GM21360 (cell line): ENCODE measurements around the gene TKT.

Experiments used
- ATAC-seq: cut with Tn5 transposase; IDR thresholded peaks from one replicate; pipeline ENCODE4 v1.9.1; 2021; ENCODE audit warnings: mild to moderate bottlenecking, moderate library complexity; ENCODE audit not compliant: unreplicated experiment

TKT gene

DNA sequence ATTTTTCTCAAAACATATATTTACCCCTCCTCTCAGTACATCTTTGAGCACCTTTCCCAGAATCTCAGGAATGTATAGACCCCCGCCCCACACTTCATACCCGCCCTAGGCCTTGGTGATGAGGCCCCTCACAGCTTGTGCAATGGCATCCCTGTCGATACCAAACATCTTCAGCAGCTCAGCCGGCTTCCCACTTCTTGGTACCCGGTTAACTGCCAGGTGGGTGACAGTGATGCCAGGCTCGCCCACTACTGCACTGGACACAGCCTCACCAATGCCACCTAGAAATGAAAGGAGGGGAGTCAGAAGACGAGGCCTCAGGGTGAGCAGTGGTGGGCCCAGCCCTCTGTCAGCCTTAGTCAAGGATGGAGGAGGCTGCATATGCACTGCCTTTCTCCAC is 30.2 kb downstream of the TKT start:
- no peak for ATAC-seq

DNA sequence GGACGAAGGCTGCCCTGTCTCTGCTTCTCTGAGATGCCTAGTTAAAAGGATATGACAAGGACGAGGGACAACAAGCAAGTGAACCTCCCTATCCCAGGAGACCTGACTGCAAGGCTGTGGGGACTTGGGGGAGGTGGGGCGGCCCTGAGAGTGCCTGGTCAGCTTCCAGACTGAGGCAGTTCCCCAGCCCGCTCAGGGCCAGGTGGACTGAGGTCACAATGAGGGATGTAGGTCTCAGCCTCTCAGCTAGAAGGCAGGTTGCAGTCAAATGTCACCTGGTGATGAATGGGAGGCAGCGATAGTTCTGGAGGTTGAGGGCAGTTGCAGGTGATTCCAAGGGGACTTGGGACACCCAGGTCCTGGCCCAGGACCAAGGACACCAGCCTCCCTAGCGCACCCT is 30.6 kb downstream of the TKT start:
- no peak for ATAC-seq

- ATAC-seq, result no peak
Measured at GRCh38 chr3:53224536-53224935, 31.3 kb downstream of the TKT start.

DNA sequence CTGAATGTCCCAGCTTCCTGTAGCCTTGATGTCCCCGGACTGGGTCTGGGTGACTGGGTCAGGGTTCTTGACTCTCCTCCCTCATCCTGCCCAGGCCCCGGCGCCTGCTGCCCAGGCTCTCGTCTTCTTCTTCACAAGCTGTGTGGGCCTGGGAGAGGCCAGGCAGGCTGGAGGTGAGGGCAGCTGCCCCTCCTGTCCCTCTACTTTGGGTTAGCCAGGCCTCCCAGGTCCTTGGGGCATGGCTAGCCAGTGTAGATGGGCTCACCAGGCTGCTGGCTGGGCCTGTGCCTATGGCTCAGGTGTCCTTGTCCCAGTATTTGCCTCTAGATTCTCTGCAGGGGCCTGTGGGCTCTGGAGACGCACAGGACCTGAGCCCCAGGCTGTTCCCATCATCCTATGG is 31.8 kb downstream of the TKT start:
- no peak for ATAC-seq

DNA sequence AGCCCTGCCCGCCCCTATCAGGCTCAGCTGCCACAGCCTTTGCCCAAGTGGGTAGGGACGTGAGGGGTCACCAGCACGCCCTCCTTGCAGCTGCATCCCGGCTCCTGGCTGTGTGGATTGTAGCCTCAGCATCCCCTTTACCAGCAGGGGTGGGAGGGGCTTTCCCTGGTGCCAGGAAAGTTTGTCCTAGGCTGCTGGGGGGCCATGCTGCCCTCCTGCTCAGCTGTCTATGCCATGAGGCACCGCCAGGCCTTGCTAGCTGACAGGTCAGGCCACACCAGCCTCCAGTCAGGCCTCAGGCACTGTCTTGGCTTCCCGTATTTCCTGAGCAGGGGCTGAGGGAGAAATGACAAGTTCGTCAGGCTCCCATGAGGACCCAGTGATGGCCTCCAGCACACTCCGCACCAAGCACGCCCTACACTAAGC is 32.3 kb downstream of the TKT start:
- ATAC-seq, result no peak

GRCh38 chr3:53223025-53223424 is 32.8 kb downstream of the TKT start:
- ATAC-seq, result no peak

- no peak for ATAC-seq
Measured at GRCh38 chr3:53222183-53222901, 33.5 kb downstream of the TKT start.

GRCh38 chr3:53221827-53222182 is 34.0 kb downstream of the TKT start:
- no peak for ATAC-seq

DNA sequence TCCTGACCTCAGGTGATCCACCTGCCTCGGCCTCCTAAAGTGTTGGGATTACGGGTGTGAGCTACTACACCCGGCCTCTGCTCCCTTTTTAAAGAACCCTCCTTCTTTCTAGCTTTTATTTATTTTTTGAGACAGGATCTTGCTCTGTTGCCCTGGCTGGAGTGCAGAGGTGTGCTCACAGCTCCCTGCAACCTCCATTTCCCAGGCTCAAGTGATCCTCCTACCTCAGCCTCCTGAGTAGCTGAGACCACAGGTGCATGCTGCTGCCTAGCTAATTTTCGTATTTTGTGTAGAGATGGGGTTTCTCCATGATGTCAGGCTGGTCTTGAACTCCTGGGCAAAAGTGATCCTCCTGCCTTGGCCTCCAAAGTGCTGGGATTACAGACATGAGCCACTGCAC is 34.5 kb downstream of the TKT start:
- ATAC-seq, result no peak

- no peak for ATAC-seq
Measured at GRCh38 chr3:53219895-53220483, 35.8 kb downstream of the TKT start.

- ATAC-seq, result no peak
Measured at GRCh38 chr3:53218131-53218530, 37.7 kb downstream of the TKT start.

DNA sequence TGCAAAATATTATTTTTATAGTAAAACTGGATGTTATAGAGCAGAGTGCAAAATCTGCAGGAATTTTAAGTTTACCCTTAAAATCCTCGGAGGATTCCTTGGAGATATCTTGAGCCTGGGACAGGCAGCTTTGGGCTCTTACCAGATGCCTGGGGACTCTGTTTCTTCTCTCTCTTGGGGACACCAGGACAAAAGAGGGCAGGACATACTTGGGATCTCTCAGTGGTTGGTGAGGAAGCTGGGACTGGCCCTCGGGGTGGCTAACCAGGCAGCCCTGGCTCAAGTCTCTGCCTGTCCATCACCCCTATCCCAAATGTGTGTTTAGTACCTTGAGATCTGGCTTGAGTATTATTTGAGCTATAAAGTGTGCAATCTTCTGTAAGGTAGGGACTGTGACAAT is 38.6 kb downstream of the TKT start:
- no peak for ATAC-seq

DNA sequence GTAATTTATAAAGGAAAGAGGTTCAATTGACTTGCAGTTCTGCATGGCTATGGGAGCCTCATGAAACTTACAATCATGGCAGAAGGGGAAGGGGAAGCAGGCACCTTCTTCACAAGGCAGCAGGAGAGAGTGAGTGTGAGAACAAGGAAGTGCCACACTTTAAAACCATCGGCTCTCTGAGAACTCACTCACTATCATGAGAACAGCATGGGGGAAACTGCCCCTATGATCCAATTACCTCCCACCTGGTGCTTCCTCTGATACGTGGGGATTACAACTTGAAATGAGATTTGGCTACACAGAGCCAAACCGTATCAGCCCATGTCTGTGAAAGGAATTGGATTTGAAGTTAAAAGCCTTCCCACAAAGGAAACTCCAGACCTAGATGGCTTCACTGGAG is 39.1 kb downstream of the TKT start:
- no peak for ATAC-seq

DNA sequence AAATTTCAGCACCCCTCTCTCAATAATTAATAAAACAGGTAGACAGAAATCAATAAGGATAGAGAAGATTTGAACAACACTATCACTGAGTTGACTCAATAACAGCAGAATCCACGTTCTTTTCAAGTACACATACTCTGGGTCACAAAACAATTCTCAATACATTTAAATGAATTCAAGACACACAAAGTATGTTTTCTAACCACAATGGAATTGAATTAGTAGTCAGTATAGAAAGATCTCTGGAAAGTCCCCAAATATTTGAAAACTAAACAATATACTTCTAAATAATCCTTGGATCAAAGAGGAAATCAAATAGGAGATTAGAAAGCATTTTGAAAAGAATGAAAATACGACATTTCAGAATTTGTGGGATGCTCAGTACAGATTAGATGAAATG is 40.0 kb downstream of the TKT start:
- ATAC-seq, result no peak

- ATAC-seq, result no peak
Measured at GRCh38 chr3:53213276-53213675, 42.5 kb downstream of the TKT start.

- ATAC-seq, result no peak
Measured at GRCh38 chr3:53211706-53212702, 43.8 kb downstream of the TKT start.

DNA sequence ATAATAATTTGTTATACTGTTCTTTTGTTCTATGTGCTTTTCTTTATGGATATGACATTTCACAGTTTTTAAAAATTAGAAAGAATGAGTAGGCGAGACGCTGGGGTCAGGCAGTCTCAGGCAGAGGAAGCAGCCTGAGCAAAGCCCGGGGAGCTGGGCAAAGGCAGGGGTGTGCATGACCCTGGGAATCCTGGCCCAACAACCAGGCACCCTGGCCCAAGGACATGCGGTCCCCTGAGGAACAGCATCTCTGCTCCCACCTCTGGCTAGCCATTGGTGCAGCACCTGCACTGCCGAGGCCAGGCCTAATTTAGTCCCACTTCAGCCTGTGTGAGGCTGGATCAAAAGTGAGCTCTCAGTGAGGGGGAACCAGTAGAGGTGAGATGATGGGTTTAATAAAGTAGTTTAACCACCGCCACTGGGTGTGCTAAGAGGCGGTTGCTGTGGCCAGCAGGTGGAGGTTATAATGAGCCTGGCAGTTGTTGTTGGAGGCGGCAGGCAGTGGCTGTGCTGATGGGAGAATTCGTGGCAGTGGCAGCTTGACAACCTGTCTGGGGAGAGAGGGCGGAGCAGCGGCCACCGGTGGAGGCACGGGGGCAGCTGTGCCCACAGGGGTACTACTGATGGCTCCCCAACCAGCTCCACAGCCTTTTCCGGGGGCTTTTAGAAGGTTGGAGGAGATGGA is 53.3 kb downstream of the TKT start:
- no peak for ATAC-seq

DNA sequence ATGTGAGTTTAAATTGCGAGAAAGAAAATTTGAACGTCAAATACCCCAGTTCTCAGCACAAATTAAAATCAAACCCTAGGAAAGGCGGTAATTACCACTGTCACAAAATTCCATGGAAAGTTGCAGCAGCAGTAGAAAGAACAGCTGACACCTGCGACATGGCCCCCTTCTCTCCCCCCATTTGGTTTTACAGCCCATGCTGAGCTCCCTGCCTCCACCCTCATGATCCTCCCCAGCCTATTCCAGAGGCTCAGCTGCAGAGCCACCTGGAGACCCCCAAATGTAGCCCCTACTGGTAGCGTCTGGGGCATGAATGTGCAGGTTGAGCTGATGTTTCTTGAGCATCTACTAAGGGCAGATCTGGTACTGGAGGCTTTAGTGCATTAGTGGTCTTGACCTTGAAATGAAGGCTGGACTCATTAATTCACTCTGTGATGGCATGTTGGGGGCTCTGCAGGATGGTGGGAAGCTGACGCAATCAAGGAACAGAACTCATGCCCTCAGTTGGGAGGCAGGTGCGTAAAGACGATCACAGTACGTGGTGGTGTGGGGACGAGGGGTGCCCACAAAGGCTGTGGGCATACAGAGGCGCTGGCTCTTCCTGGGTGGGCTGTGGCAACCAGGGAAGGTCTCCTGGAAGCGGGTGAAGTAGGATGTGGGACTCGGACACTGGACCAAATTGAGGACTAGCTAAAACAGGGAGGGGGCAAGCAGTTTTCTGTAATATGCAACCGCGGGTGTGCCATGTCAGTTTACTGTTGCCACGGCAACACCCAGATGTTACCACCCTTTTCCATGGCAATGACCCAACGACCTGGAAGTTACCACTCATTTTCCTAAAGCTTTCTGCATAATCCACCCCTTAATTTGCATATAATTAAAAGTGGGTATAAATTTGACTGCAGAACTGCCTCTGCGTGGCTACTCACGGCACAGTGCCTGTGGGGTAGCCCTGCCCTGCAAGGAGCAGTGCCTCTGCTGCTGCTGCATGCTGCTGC is 55.0 kb downstream of the TKT start:
- no peak for ATAC-seq

DNA sequence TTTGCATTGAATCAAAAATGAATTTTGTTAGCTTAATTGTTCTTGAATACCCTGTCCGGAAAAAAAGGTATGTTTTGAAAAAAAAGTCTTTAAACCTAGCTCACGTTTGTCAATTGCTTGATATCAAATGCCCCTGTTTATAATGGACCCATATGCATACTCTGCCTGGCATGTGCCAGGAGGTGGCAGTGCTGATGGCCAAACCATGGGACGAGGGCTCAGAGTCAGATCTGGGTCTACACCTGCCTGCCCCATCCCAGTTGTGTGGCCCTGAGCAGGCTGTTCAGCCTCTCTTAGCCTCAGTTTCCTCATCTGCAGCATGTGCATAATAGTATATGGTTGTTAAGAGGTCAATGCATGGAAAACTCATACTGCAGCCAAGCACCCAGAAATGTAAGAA is 56.0 kb downstream of the TKT start:
- ATAC-seq, result no peak

GRCh38 chr3:53198996-53199395 is 56.8 kb downstream of the TKT start:
- ATAC-seq, result no peak
